ENCODE measurements around the gene LCN9. TPM values are rescaled to one million over a fixed set of nuclear protein-coding genes. Genes with fewer than 3 reads are reported as not detected.

The LCN9 gene
- total RNA-seq, 1 donor from 2014 or later: 1.1 TPM

- Mint-ChIP-seq H3K4me3 (no peak overlapping the region), H3K36me3 (no peaks in the 10 kb centered on the region), H3K27me3 (peaks cover 3% of the 10 kb centered on the region), H3K27ac (no peak overlapping the region), H3K4me1 (ENCODE audit: unreplicated experiment) (no peaks in the 10 kb centered on the region), H3K9me3 (peaks cover 21% of the 10 kb centered on the region)
- no peak for TF ChIP-seq CTCF (conservative IDR thresholded peaks at IDR 0.05)
- no peak for DNase-seq (ENCODE audit: extremely low spot score, unreplicated experiment)
These were observed 13.6 kb upstream of the LCN9 start for GRCh38 chr9:135649508-135649907.

GRCh38 chr9:135650408-135650807 is 12.7 kb upstream of the LCN9 start:
- H3K36me3 Mint-ChIP-seq: no peaks in the 10 kb centered on the region
- no peaks in the 10 kb centered on the region for H3K27me3 Mint-ChIP-seq
- no peak overlapping the region for H3K4me3 Mint-ChIP-seq
- no peak for TF ChIP-seq CTCF (conservative IDR thresholded peaks at IDR 0.05)
- H3K27ac Mint-ChIP-seq: no peak overlapping the region
- H3K4me1 Mint-ChIP-seq (ENCODE audit: unreplicated experiment): no peaks in the 10 kb centered on the region
- peaks cover 12% of the 10 kb centered on the region for H3K9me3 Mint-ChIP-seq
- DNase-seq (ENCODE audit: extremely low spot score, unreplicated experiment): no peak

GRCh38 chr9:135655317-135655716 is 7.8 kb upstream of the LCN9 start:
- TF ChIP-seq CTCF (conservative IDR thresholded peaks at IDR 0.05): no peak
- H3K27me3 Mint-ChIP-seq: no peaks in the 10 kb centered on the region
- H3K4me1 Mint-ChIP-seq (ENCODE audit: unreplicated experiment): no peaks in the 10 kb centered on the region
- no peak for DNase-seq (ENCODE audit: extremely low spot score, unreplicated experiment)
- H3K4me3 Mint-ChIP-seq: no peak overlapping the region
- peaks cover 2% of the 10 kb centered on the region for H3K9me3 Mint-ChIP-seq
- H3K36me3 Mint-ChIP-seq: no peaks in the 10 kb centered on the region
- no peak overlapping the region for H3K27ac Mint-ChIP-seq

GRCh38 chr9:135657416-135657815 is 5.7 kb upstream of the LCN9 start:
- Mint-ChIP-seq H3K27ac (no peak overlapping the region), H3K9me3 (no peaks in the 10 kb centered on the region)
- no peak for DNase-seq (ENCODE audit: extremely low spot score, unreplicated experiment)

GRCh38 chr9:135659252-135659651 is 3.9 kb upstream of the LCN9 start:
- Mint-ChIP-seq H3K27me3 (no peaks in the 10 kb centered on the region), H3K4me1 (ENCODE audit: unreplicated experiment) (peaks cover 11% of the 10 kb centered on the region), H3K9me3 (no peaks in the 10 kb centered on the region), H3K36me3 (no peaks in the 10 kb centered on the region), H3K27ac (no peak overlapping the region), H3K4me3 (no peak overlapping the region)
- no peak for TF ChIP-seq CTCF (conservative IDR thresholded peaks at IDR 0.05)
- DNase-seq (ENCODE audit: extremely low spot score, unreplicated experiment): no peak

More at GRCh38 chr9:135657416-135657815, 5.7 kb upstream of the LCN9 start:
- TF ChIP-seq CTCF (conservative IDR thresholded peaks at IDR 0.05): no peak
- H3K4me3 Mint-ChIP-seq: no peak overlapping the region
- H3K4me1 Mint-ChIP-seq (ENCODE audit: unreplicated experiment): peaks cover 8% of the 10 kb centered on the region
- no peaks in the 10 kb centered on the region for H3K36me3 Mint-ChIP-seq
- no peaks in the 10 kb centered on the region for H3K27me3 Mint-ChIP-seq

- Mint-ChIP-seq H3K27me3 (no peaks in the 10 kb centered on the region), H3K36me3 (no peaks in the 10 kb centered on the region), H3K9me3 (no peaks in the 10 kb centered on the region), H3K27ac (no peak overlapping the region), H3K4me1 (ENCODE audit: unreplicated experiment) (peaks cover 14% of the 10 kb centered on the region), H3K4me3 (no peak overlapping the region)
- no peak for DNase-seq (ENCODE audit: extremely low spot score, unreplicated experiment)
- TF ChIP-seq CTCF (conservative IDR thresholded peaks at IDR 0.05): no peak
These were observed 2.7 kb upstream of the LCN9 start for GRCh38 chr9:135660407-135660806.

Measured in type B pancreatic cell (in vitro differentiated cells).